HG02798 (cell line): Measurements from ENCODE around the gene PCID2.

Source experiments
- ATAC-seq: cut with Tn5 transposase; IDR thresholded peaks from one replicate; pipeline ENCODE4 v1.9.1; 2021; ENCODE audit warnings: mild to moderate bottlenecking; ENCODE audit not compliant: unreplicated experiment, poor library complexity

The PCID2 gene

GRCh38 chr13:113192279-113192678 lies 16.2 kb downstream of the PCID2 start:
- no peak for ATAC-seq

GRCh38 chr13:113190181-113190580 lies 18.3 kb downstream of the PCID2 start:
- no peak for ATAC-seq

GRCh38 chr13:113187883-113188665 lies 20.4 kb downstream of the PCID2 start:
- no peak for ATAC-seq

- ATAC-seq = no peak
These were observed 21.2 kb downstream of the PCID2 start for GRCh38 chr13:113187263-113187669.

- peak; percentile 92 for ATAC-seq
These were observed 22.2 kb downstream of the PCID2 start for GRCh38 chr13:113186061-113186900.

GRCh38 chr13:113184568-113185440 lies 23.7 kb downstream of the PCID2 start:
- ATAC-seq = no peak

GRCh38 chr13:113183450-113184129 lies 24.9 kb downstream of the PCID2 start:
- ATAC-seq = no peak

- no peak for ATAC-seq
These were observed 26.4 kb downstream of the PCID2 start for GRCh38 chr13:113182046-113182445.

GRCh38 chr13:113179374-113180230 lies 28.9 kb downstream of the PCID2 start:
- ATAC-seq = no peak

GRCh38 chr13:113178896-113179167 lies 29.6 kb downstream of the PCID2 start:
- no peak for ATAC-seq

GRCh38 chr13:113178070-113178895 lies 30.2 kb downstream of the PCID2 start:
- no peak for ATAC-seq

GRCh38 chr13:113176822-113177221 lies 31.6 kb downstream of the PCID2 start:
- no peak for ATAC-seq

GRCh38 chr13:113176280-113176679 lies 32.2 kb downstream of the PCID2 start:
- no peak for ATAC-seq

GRCh38 chr13:113172419-113172926 lies 36.0 kb downstream of the PCID2 start:
- ATAC-seq = no peak

- no peak for ATAC-seq
These were observed 37.0 kb downstream of the PCID2 start for GRCh38 chr13:113171250-113172125.

GRCh38 chr13:113170511-113170910 lies 38.0 kb downstream of the PCID2 start:
- no peak for ATAC-seq
